Fibroblast of pulmonary artery (primary cell): ENCODE results near the gene KPNA6.

Experiments used
- DNase-seq: peaks from one replicate; pipeline ENCODE4 v3.0.0-alpha.2; 2010; ENCODE audit warnings: low read depth
- H3K4me3 ChIP-seq: replicated peaks from 2 replicates; pipeline ENCODE4 v1.5.1; 2011; ENCODE audit warnings: low read depth, mild to moderate bottlenecking, control low read depth, low read length, moderate library complexity
- CTCF ChIP-seq: IDR thresholded peaks from 2 replicates; pipeline ENCODE4 v1.5.1; 2011; ENCODE audit warnings: mild to moderate bottlenecking, control low read depth, low read length, inconsistent platforms; ENCODE audit errors: missing control alignments

Gene KPNA6

GRCh38 chr1:32199043-32199716 is 91.3 kb downstream of the KPNA6 start:
- H3K4me3 ChIP-seq: no peak overlapping the region
- TF ChIP-seq CTCF: no peak
- DNase-seq: no peak

GRCh38 chr1:32199717-32200072 is 91.8 kb downstream of the KPNA6 start:
- DNase-seq: no peak
- no peak for TF ChIP-seq CTCF
- H3K4me3 ChIP-seq: no peak overlapping the region

GRCh38 chr1:32200226-32201010 is 92.6 kb downstream of the KPNA6 start, which contains the start of gene CCDC28B:
Gene CCDC28B, plus strand, starts transcription at chr1:32200595. Its CDS starts 1,341 bp downstream, at chr1:32201936.
- TF ChIP-seq CTCF: no peak
- H3K4me3 ChIP-seq: peak within 1 kb of the TSS; percentile 62
- peak; percentile 63 for DNase-seq

GRCh38 chr1:32201011-32201855 is 93.4 kb downstream of the KPNA6 start:
- H3K4me3 ChIP-seq: peak overlapping the region; percentile 62
- TF ChIP-seq CTCF: no peak
- peak; percentile 60 for DNase-seq

- DNase-seq: no peak
- H3K4me3 ChIP-seq: peak overlapping the region; percentile 77
- TF ChIP-seq CTCF: no peak
These were observed 97.1 kb downstream of the KPNA6 start for GRCh38 chr1:32204943-32205361.

GRCh38 chr1:32205401-32206370 is 97.8 kb downstream of the KPNA6 start, which contains the start of gene IQCC:
Gene IQCC, plus strand, starts transcription at chr1:32205671. Its CDS starts 11 bp downstream, at chr1:32205682.
- no peak for TF ChIP-seq CTCF
- H3K4me3 ChIP-seq: peak within 1 kb of the TSS; percentile 77
- peak; percentile 80 for DNase-seq
